HG02759 (cell line): ENCODE data around the gene CHTF18.

ENCODE experiments used
- ATAC-seq: cut with Tn5 transposase; IDR thresholded peaks from one replicate; pipeline ENCODE4 v1.9.1; 2021; ENCODE audit warnings: mild to moderate bottlenecking, moderate library complexity; ENCODE audit not compliant: unreplicated experiment

CHTF18 gene

GRCh38 chr16:790086-790485 is 1.7 kb downstream of the CHTF18 start:
- no peak for ATAC-seq

GRCh38 chr16:791131-791530 is 2.7 kb downstream of the CHTF18 start:
- no peak for ATAC-seq

- ATAC-seq, result no peak
Measured at GRCh38 chr16:792221-792995, 4.0 kb downstream of the CHTF18 start.

- ATAC-seq, result no peak
Measured at GRCh38 chr16:793414-793813, 5.0 kb downstream of the CHTF18 start.

GRCh38 chr16:794091-794822 is 5.8 kb downstream of the CHTF18 start:
- no peak for ATAC-seq

GRCh38 chr16:794853-795466 is 6.5 kb downstream of the CHTF18 start:
- ATAC-seq, result no peak

- no peak for ATAC-seq
Measured at GRCh38 chr16:795580-796229, 7.3 kb downstream of the CHTF18 start.

- no peak for ATAC-seq
Measured at GRCh38 chr16:796296-797119, 8.1 kb downstream of the CHTF18 start.

GRCh38 chr16:797120-797420 is 8.7 kb downstream of the CHTF18 start:
- ATAC-seq, result no peak

GRCh38 chr16:797686-798085 is 9.3 kb downstream of the CHTF18 start:
- ATAC-seq, result no peak

- no peak for ATAC-seq
Measured at GRCh38 chr16:798666-799065, 10.2 kb downstream of the CHTF18 start.

- no peak for ATAC-seq
Measured at GRCh38 chr16:799111-799947, 10.9 kb downstream of the CHTF18 start.

GRCh38 chr16:799948-800833 is 11.8 kb downstream of the CHTF18 start, which contains the start of gene GNG13:
Gene GNG13, minus strand, starts transcription at chr16:800734. Its CDS starts 1,657 bp downstream, at chr16:799077.
- ATAC-seq, result no peak

- no peak for ATAC-seq
Measured at GRCh38 chr16:800834-801511, 12.6 kb downstream of the CHTF18 start.

- ATAC-seq, result no peak
Measured at GRCh38 chr16:801584-802363, 13.4 kb downstream of the CHTF18 start.

GRCh38 chr16:802461-802860 is 14.0 kb downstream of the CHTF18 start:
- ATAC-seq, result no peak
